ENCODE data around the gene FARP1. TPM values are rescaled to one million over a fixed set of nuclear protein-coding genes. Genes with fewer than 3 reads are reported as not detected.

Gene FARP1
- total and polyA plus RNA-seq, 2 of the 13 experiments (the other 11 are each of a cell fraction or from before 2014, with no cell fraction given): 70.6 to 126 TPM

DNA sequence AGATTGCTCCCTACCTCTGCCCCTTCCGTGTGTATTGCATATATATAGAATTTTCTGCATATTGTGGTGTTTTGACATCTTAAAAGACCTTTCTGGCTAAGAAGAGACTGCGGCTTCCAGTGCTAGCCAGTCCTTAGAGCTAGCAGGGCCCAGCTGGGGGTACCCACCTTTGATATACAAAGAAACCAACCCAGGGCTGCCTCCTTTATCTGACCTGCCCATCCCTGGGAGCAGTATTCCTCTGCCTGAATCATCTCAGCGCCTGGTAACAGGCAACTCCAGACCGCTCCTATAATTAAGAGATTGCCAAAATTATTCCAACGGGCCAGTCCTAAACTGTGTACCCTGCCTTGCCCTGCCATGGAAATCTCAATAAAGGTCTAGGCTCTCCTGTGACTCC lies 220.4 kb downstream of the FARP1 start:
- CTCF ChIA-PET (ENCODE audit: low intra/inter-chr PET ratio, low total read pairs): no interaction called here
- Histone ChIP-seq H3K9me3 (ENCODE audit: low read length) (no peaks in the 10 kb centered on the region), H3K4me1 (ENCODE audit: insufficient read depth, low read length) (no peaks in the 10 kb centered on the region), H3K36me3 (replicated peaks in 1 of 2; ENCODE audit: control insufficient read depth in 1 of 2, insufficient read depth in 2 of 2, low read length in 2 of 2) (peaks cover 15 to 57% of the 10 kb centered on the region in 2 experiments), H3K79me2 (ENCODE audit: insufficient read depth, low read length) (peaks cover 48% of the 10 kb centered on the region), H3K27me3 (ENCODE audit: control insufficient read depth in 1 of 2, insufficient read depth in 2 of 2, low read length in 2 of 2) (no peaks in the 10 kb centered on the region), H3K27ac (ENCODE audit: extremely low read length, insufficient read depth, low read length) (no peak overlapping the region), H3K4me2 (ENCODE audit: low read depth, low read length) (no peak overlapping the region), H4K20me1 (ENCODE audit: insufficient read depth, low read length) (peaks cover 65% of the 10 kb centered on the region), H2AFZ (ENCODE audit: low read length) (no peak overlapping the region), H3K4me3 (replicated peaks in 1 of 3; ENCODE audit: insufficient read depth in 1 of 3, low read depth in 2 of 3, low read length in 3 of 3) (no peak overlapping the region), H3K9ac (ENCODE audit: insufficient read depth, low read depth, low read length) (no peak overlapping the region)
- intact Hi-C loops (cut with micrococcal nuclease; ENCODE audit: unreplicated experiment) (no loop called here), in situ Hi-C loops (cut with HindIII; ENCODE audit: extremely low pct_ligation_motif_present, low pct_unique_long_range_greater_than_20kb) (no loop called here)
- WGBS (ENCODE audit: low lambda C conversion rate): 96% methylated on average over 4 of the region's 5 CpGs
- DNase-seq (ENCODE audit: low spot score) (no peak), ATAC-seq (no peak), FAIRE-seq (no peak)
- BruUV-seq (replicated peaks): no TSS peak
- TF ChIP-seq BRD4 (CRISPR knock-in tag; IDR thresholded peaks at IDR 0.05): no peak
- no peak for TF ChIP-seq ZFP1 (CRISPR knock-in tag; IDR thresholded peaks at IDR 0.05)
- no peak for TF ChIP-seq FOXP4 (CRISPR knock-in tag; IDR thresholded peaks at IDR 0.05)
- no peak for TF ChIP-seq JARID2 (CRISPR knock-in tag; IDR thresholded peaks at IDR 0.05; ENCODE audit: insufficient replicate concordance)
- POLR2A ChIA-PET: no interaction called here

DNA sequence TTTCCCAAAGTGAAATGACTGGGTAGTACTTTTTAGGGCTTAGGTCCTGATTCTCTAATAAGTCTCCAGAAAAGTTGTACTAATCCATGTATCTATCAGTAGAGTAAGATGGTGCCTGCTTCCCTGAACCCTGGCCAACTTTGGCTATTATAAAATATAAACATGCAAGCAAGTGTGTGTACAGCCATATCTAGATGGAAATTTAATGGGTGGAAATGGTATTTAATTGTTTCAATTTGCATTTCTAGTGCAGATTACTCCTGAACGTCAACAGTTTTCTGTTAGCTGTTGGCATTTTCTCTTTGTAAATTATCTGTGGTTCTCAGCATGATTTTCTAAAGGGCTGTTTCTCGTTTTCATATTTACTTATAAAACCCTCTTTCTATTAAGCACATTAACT lies 221.3 kb downstream of the FARP1 start:
- no peaks in the 10 kb centered on the region for H3K27me3 ChIP-seq (ENCODE audit: control insufficient read depth in 1 of 2, insufficient read depth in 2 of 2, low read length in 2 of 2)
- no peak overlapping the region for H2AFZ ChIP-seq (ENCODE audit: low read length)
- TF ChIP-seq ETS1 (CRISPR knock-in tag; IDR thresholded peaks at IDR 0.05): no peak
- no peak for TF ChIP-seq PHF5A (CRISPR knock-in tag; IDR thresholded peaks at IDR 0.05; ENCODE audit: low read depth, unreplicated experiment)
- no peak for TF ChIP-seq HHEX (CRISPR knock-in tag; IDR thresholded peaks at IDR 0.05)
- no peak for TF ChIP-seq SAFB2 (CRISPR knock-in tag; IDR thresholded peaks at IDR 0.05; ENCODE audit: borderline replicate concordance, low read depth)
- TF ChIP-seq, protein P1, sequence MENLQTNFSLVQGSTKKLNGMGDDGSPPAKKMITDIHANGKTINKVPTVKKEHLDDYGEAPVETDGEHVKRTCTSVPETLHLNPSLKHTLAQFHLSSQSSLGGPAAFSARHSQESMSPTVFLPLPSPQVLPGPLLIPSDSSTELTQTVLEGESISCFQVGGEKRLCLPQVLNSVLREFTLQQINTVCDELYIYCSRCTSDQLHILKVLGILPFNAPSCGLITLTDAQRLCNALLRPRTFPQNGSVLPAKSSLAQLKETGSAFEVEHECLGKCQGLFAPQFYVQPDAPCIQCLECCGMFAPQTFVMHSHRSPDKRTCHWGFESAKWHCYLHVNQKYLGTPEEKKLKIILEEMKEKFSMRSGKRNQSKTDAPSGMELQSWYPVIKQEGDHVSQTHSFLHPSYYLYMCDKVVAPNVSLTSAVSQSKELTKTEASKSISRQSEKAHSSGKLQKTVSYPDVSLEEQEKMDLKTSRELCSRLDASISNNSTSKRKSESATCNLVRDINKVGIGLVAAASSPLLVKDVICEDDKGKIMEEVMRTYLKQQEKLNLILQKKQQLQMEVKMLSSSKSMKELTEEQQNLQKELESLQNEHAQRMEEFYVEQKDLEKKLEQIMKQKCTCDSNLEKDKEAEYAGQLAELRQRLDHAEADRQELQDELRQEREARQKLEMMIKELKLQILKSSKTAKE (CRISPR knock-in tag; IDR thresholded peaks at IDR 0.05; ENCODE audit: borderline replicate concordance): no peak
- TF ChIP-seq HDAC6 (IDR thresholded peaks at IDR 0.05; ENCODE audit: low read depth, low read length): no peak
- TF ChIP-seq GATAD1 (CRISPR knock-in tag; IDR thresholded peaks at IDR 0.05): no peak
- H3K4me3 ChIP-seq (replicated peaks in 1 of 3; ENCODE audit: insufficient read depth in 1 of 3, low read depth in 2 of 3, low read length in 3 of 3): no peak overlapping the region
- peaks cover 62% of the 10 kb centered on the region for H4K20me1 ChIP-seq (ENCODE audit: insufficient read depth, low read length)
- no peak overlapping the region for H3K9ac ChIP-seq (ENCODE audit: insufficient read depth, low read depth, low read length)
- in situ Hi-C loops (cut with HindIII; ENCODE audit: extremely low pct_ligation_motif_present, low pct_unique_long_range_greater_than_20kb): no loop called here
- intact Hi-C loops (cut with micrococcal nuclease; ENCODE audit: unreplicated experiment): no loop called here
- H3K4me2 ChIP-seq (ENCODE audit: low read depth, low read length): no peak overlapping the region
- ATAC-seq (no peak), DNase-seq (ENCODE audit: low spot score) (no peak), FAIRE-seq (no peak)
- no peak overlapping the region for H3K27ac ChIP-seq (ENCODE audit: extremely low read length, insufficient read depth, low read length)
- ChIA-PET POLR2A (no interaction called here), CTCF (ENCODE audit: low intra/inter-chr PET ratio, low total read pairs) (no interaction called here)
- H3K9me3 ChIP-seq (ENCODE audit: low read length): no peaks in the 10 kb centered on the region
- H3K36me3 ChIP-seq (replicated peaks in 1 of 2; ENCODE audit: control insufficient read depth in 1 of 2, insufficient read depth in 2 of 2, low read length in 2 of 2): peaks cover 15 to 57% of the 10 kb centered on the region in 2 experiments
- BruUV-seq (replicated peaks): no TSS peak
- H3K4me1 ChIP-seq (ENCODE audit: insufficient read depth, low read length): no peaks in the 10 kb centered on the region
- WGBS (ENCODE audit: low lambda C conversion rate): 92% methylated on average over 2 of the region's 2 CpGs
- peaks cover 43% of the 10 kb centered on the region for H3K79me2 ChIP-seq (ENCODE audit: insufficient read depth, low read length)

Measured in HepG2 (cell line).